PFSK-1 (cell line): ENCODE data around the gene UIMC1. TPM values are rescaled to one million over a fixed set of nuclear protein-coding genes. Genes with fewer than 3 reads are reported as not detected.

Source experiments
- FOXP2 ChIP-seq: optimal IDR thresholded peaks from 2 replicates; pipeline ENCODE3; 2011; ENCODE audit warnings: borderline replicate concordance, control low read depth, inconsistent platforms; ENCODE audit not compliant: insufficient read depth; ENCODE audit errors: extremely low read length, extremely low read depth
- POLR2AphosphoS5 ChIP-seq: IDR thresholded peaks from 2 replicates; pipeline ENCODE4 v1.6.1; 2012; ENCODE audit warnings: low read depth, mild to moderate bottlenecking, control low read depth, low read length, moderate library complexity
- REST ChIP-seq, 2 experiments: IDR thresholded peaks; 2 replicates each; pipeline versions ENCODE4 v1.6.1 to v1.8.0; 2011 to 2012; ENCODE audit warnings: low read depth in 2 of 2, low read length in 2 of 2, control low read depth in 1 of 2, inconsistent platforms in 1 of 2, mild to moderate bottlenecking in 1 of 2, moderate library complexity in 1 of 2; ENCODE audit not compliant: insufficient read depth in 1 of 2
- SIN3A ChIP-seq: IDR thresholded peaks from 2 replicates; pipeline ENCODE4 v1.6.1; 2012; ENCODE audit warnings: mild to moderate bottlenecking, low read length, moderate library complexity, borderline replicate concordance; ENCODE audit not compliant: insufficient read depth
- TAF1 ChIP-seq: IDR thresholded peaks from 2 replicates; pipeline ENCODE4 v1.6.1; 2012; ENCODE audit warnings: low read length, control low read depth, borderline replicate concordance; ENCODE audit not compliant: insufficient read depth
- polyA plus RNA-seq: library from polyadenylated mRNA; unstranded; fragments of >200 nt; gene quantifications from one replicate; pipeline ENCODE4 v1.2.1, GENCODE V29; 2012; ENCODE audit warnings: low read depth, missing spikeins; ENCODE audit not compliant: insufficient read length

The UIMC1 gene
- 21.3 TPM for polyA plus RNA-seq

GRCh38 chr5:177006265-177006972 is at the start of gene UIMC1:
UIMC1 (minus strand) TSS chr5:177006779; CDS start chr5:176982615, 24,164 bp downstream.
- TF ChIP-seq FOXP2 (peak; percentile 66), POLR2AphosphoS5 (peak; percentile 67), TAF1 (peak; percentile 79; the same call in 1 of the 2 replicates), REST (IDR thresholded peaks at IDR 0.05; ENCODE audit: insufficient read depth in 1 of 2, low read depth in 2 of 2, low read length in 2 of 2) (0 out of 4 replicates have a peak, but pooled peaks of 1 of the 2 experiments have one; percentile 9), SIN3A (peak; percentile 50; the same call in 1 of the 2 replicates)

- no peak for TF ChIP-seq FOXP2
- no peak for TF ChIP-seq POLR2AphosphoS5
- TF ChIP-seq SIN3A, result no peak
- TF ChIP-seq TAF1, result no peak
- TF ChIP-seq REST (IDR thresholded peaks at IDR 0.05; ENCODE audit: insufficient read depth in 1 of 2, low read depth in 2 of 2, low read length in 2 of 2), result no peak
Measured at GRCh38 chr5:177049285-177049684, 42.7 kb upstream of the UIMC1 start.

GRCh38 chr5:177045631-177046030 is 39.1 kb upstream of the UIMC1 start:
- TF ChIP-seq REST (IDR thresholded peaks at IDR 0.05; ENCODE audit: insufficient read depth in 1 of 2, low read depth in 2 of 2, low read length in 2 of 2), result no peak
- no peak for TF ChIP-seq TAF1
- no peak for TF ChIP-seq FOXP2
- no peak for TF ChIP-seq SIN3A
- TF ChIP-seq POLR2AphosphoS5, result no peak

- TF ChIP-seq FOXP2 (no peak), SIN3A (no peak), POLR2AphosphoS5 (no peak), TAF1 (no peak), REST (IDR thresholded peaks at IDR 0.05; ENCODE audit: insufficient read depth in 1 of 2, low read depth in 2 of 2, low read length in 2 of 2) (no peak)
Measured at GRCh38 chr5:177044641-177045040, 38.1 kb upstream of the UIMC1 start.

- TF ChIP-seq REST (IDR thresholded peaks at IDR 0.05; ENCODE audit: insufficient read depth in 1 of 2, low read depth in 2 of 2, low read length in 2 of 2), result no peak
- TF ChIP-seq SIN3A, result no peak
- TF ChIP-seq TAF1, result no peak
- no peak for TF ChIP-seq POLR2AphosphoS5
- TF ChIP-seq FOXP2, result no peak
Measured at GRCh38 chr5:177043958-177044357, 37.4 kb upstream of the UIMC1 start.
